Stimulated activated CD8-positive, alpha-beta memory T cell treated with anti-CD3 and anti-CD28 coated beads, Interleukin-15, amount 100 ng/mL, for 24 hours (primary cell): ENCODE data around the gene ECI1.

Experiments
- DNase-seq: peaks from one replicate; pipeline ENCODE4 v3.0.0-alpha.2; 2020; ENCODE audit warnings: low read depth

Gene ECI1

DNA sequence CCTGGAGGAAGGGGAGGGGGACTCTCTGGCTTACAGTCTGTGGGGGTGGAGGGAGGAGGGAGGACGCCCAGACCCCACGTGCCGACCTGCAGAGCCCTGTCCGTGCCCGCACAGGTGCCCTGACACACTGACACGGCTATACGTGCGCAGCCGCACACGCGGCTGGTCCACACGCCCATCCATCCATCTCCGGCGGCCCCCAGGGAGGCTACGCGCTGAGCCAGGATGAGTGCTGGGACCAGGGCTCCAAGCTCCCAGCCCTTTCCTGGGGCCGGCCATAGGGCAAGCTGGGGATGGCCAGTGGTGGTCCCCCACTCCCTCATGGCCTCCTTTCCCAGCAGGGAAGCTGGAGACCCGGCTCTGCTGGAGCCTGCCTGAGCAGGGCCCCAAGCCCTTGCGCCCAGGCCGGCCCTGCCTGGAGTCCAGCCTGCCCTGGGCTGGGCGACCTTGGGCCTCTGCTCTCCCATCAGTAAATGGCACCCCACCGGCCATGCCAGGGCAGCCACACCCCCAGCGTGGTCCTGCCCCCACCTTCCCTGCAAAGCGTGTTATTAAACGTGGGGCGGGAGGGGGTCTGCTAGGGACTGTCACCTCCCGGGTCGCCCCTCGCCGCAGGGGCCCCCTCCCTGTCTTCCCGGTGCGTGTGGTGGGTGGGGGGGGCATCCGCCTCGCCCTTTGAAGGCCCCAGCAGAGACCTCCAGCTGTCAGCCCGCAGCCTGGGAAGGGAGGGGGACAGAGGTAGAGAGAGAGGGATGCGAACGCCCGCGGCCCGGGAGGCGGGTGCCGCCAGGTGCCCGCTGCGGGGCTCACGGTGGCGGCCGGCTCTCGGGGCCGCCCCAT lies 55.8 kb downstream of the ECI1 start:
- DNase-seq: no peak

DNA sequence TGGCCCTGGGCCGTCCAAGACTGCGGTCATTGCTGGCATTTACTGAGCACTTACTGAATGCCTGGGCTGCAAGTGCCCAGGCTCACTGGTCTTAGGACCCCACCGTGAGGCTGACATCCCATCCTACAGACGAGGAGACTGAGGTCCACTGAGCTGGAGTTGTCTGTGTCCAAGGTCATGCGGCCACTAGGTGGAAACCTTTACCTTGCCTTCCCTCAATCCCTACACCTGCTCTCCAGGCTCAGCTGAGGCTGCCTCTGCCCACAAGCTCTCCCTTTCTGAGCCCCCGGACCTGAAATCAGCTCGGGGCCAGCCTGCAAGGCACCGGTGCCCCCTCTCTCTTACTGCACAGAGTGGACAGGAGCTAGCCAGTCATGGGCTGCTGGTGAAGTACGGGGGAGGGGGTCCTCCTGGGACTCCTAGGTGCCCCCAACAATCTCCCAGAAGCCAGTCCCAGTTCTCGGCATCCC lies 56.5 kb downstream of the ECI1 start:
- DNase-seq: no peak

DNA sequence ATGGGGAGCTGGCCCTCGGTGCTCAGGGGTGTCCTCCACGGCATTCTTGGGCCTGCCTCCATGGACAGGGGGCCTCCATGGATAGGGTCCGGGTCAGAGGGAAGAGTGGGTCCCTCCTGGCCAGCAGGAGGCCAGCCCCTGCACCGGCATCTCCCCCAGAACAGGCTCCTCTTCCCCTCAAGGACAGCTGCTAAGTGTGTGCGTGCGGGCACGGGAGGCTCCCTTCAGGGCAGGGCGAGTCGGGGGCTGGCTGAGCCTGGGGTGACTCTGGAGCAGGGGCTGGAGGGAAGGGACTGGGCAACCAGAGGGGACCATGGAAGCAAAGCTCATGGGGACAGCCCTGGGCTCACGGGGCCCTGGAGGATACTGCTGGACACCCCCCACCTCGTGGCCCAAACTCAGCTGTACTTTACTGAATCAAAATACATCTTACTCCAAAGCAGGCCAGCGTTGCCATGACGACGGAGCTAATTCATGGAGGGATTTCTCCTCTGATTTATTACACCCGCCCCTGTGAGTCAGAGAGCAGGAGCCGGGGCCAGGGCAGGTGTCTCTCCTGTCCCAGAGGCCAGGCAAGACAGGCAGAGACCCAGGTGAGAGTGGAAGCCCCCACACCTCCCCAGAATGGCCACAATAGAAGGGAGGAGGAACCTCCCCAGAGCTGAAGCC lies 57.1 kb downstream of the ECI1 start:
- no peak for DNase-seq

DNA sequence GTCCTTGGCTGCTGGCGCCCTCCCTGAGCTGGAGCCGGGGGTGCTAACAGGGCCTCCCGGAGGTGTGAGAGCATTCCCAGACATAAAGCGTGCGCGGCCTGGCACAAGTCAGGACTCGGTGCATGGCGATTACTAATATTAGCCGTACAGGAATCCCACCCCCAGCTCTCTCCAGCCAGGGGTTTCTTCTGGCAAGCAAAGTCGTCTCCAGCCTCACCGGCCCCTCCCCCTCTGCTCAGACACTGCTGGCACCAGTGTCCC lies 60.0 kb downstream of the ECI1 start:
- DNase-seq: no peak

DNA sequence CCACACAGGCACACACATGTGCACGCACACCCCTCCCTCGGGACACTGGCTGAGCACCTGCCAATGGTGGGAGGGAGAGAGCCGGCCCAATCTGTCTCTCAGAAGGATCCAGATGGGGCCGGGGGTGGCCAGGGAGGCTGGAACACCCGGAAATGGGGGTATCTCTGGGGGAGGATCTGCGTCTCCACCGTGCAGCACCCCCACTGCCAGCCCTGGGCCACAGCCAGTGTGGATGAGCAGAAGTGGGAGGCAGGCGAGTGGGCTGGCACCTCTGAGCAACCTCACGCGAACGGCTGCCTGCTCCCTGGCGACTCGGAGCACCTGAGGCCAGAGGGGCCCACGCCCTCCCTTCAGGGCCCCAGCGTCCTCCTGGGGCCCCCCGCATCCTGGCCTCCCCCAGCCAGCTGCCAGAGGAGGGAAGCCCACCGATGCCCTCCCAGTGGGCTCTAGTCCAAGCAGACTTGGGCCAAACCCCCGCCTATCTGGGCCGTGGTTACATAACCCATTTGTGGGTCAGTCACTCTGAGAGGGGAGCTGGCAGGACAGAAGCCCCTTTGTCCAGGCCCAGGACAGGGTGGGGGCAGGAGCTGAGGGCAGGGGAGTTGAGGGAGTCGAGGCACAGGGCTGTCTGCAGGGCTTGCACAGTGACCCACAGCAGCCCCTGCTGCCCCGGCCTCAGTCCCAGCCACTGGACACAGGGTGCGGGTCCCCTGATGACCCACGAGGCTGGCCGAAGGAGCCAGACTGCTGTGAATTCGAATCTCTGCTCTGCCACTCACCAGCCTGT lies 60.5 kb downstream of the ECI1 start:
- DNase-seq: no peak

DNA sequence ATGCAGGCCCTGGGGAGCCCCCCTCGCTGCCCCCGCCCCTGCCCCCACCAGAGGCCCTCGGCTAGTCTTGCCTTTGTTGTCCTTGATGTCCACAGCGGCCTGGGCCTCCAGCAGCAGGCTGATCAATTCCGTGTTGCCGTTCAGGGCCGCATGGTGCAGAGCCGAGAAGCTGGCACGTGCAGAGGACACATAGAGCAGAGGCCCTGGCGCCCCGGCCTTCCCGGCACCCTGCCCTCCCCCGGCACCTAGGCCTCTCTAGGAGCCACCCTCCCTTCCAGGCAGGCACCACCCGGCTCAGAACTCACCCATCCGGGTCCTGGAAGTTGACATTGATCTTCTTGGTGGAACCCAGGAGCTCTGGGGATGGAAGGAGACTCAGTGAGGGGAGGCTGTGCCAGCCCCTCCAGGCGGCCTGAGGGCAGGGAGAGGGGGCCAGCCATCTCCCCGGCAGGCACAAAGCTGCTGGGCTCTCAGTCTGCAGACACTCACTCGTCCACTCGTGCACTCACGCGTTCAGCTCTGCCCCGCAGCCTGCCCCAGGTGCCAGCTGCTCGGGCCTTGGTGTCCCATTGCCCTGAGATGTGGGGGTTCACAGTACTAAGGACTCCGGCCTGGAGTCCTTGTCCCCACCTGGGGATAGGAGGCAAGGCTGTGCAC lies 61.3 kb downstream of the ECI1 start:
- DNase-seq: no peak
